Mesothelial cell of epicardium (in vitro differentiated cells): ENCODE results near the gene PCNT. TPM values are rescaled to one million over a fixed set of nuclear protein-coding genes. Genes with fewer than 3 reads are reported as not detected.
"Not testable (repeated sequence)": the region's sequence is repeated elsewhere in the genome, so short reads cannot be mapped to it uniquely, and the experiment has no call there.

ENCODE experiments used
- DNase-seq, 2 experiments: peaks; one replicate each; pipeline ENCODE4 v3.0.0; 2021; ENCODE audit warnings: low spot score in 2 of 2; ENCODE audit not compliant: unreplicated experiment in 2 of 2
- H3K27ac Mint-ChIP-seq: 2 replicates; pipeline ENCODE4 v1.8.0; 2021; ENCODE audit warnings: mixed read lengths
- H3K27me3 Mint-ChIP-seq: 2 replicates; pipeline ENCODE4 v1.8.0; 2021; ENCODE audit warnings: low read depth, mixed read lengths
- H3K36me3 Mint-ChIP-seq: 2 replicates; pipeline ENCODE4 v1.8.0; 2021; ENCODE audit warnings: mixed read lengths
- H3K4me1 Mint-ChIP-seq: 2 replicates; pipeline ENCODE4 v1.8.0; 2021; ENCODE audit warnings: mixed read lengths
- H3K4me3 Mint-ChIP-seq: 2 replicates; pipeline ENCODE4 v1.8.0; 2021; ENCODE audit warnings: mild to moderate bottlenecking, moderate library complexity, mixed read lengths
- H3K9me3 Mint-ChIP-seq: 2 replicates; pipeline ENCODE4 v1.8.0; 2021; ENCODE audit warnings: mixed read lengths
- total RNA-seq: library from RNA; stranded (reverse); gene quantifications from 3 replicates; pipeline ENCODE4 v1.2.1, GENCODE V29; 2021
- TF ChIP-seq, protein P1 (sequence below): fragments of 200-600 bp; sonication (generic); IDR thresholded peaks from one replicate; pipeline ENCODE4 v1.5.0; 2021; ENCODE audit warnings: antibody characterized with exemption; ENCODE audit not compliant: unreplicated experiment

Gene PCNT
- total RNA-seq, 1 donor from 2014 or later: 41.8 TPM

- DNase-seq: no peak
- no peak overlapping the region for H3K4me3 Mint-ChIP-seq
- H3K9me3 Mint-ChIP-seq: no peaks in the 10 kb centered on the region
- no peak overlapping the region for H3K27ac Mint-ChIP-seq
- H3K4me1 Mint-ChIP-seq: peaks cover 5% of the 10 kb centered on the region
- TF ChIP-seq, protein P1, sequence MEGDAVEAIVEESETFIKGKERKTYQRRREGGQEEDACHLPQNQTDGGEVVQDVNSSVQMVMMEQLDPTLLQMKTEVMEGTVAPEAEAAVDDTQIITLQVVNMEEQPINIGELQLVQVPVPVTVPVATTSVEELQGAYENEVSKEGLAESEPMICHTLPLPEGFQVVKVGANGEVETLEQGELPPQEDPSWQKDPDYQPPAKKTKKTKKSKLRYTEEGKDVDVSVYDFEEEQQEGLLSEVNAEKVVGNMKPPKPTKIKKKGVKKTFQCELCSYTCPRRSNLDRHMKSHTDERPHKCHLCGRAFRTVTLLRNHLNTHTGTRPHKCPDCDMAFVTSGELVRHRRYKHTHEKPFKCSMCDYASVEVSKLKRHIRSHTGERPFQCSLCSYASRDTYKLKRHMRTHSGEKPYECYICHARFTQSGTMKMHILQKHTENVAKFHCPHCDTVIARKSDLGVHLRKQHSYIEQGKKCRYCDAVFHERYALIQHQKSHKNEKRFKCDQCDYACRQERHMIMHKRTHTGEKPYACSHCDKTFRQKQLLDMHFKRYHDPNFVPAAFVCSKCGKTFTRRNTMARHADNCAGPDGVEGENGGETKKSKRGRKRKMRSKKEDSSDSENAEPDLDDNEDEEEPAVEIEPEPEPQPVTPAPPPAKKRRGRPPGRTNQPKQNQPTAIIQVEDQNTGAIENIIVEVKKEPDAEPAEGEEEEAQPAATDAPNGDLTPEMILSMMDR: no peak
- H3K27me3 Mint-ChIP-seq: no peaks in the 10 kb centered on the region
- peaks cover 22% of the 10 kb centered on the region for H3K36me3 Mint-ChIP-seq
These were observed 24.8 kb upstream of the PCNT start for GRCh38 chr21:46299167-46299566.

DNA sequence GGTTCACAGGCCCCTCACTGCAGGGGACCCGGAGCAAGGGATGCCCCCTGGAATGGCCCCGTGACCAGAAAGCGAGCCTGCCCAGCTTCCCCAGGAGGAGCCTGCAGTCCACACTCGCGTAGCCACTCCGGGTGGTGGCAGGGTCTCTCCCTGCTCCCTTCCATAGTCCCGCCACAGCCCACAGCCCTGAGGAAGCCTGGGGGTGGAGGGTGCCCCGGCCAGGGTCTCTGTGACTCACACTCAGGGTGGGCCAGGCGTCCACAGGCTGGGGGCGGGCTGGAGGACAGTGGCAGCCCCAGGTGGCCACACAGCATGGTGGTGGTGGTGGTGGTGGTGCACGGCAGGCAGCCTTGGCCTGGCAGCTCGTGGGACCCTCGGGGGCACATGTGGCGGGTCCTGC is 22.2 kb upstream of the PCNT start:
- Mint-ChIP-seq H3K36me3 (peaks cover 30% of the 10 kb centered on the region), H3K4me3 (no peak overlapping the region), H3K27ac (no peak overlapping the region), H3K4me1 (peaks cover 2% of the 10 kb centered on the region), H3K27me3 (no peaks in the 10 kb centered on the region), H3K9me3 (no peaks in the 10 kb centered on the region)
- no peak for DNase-seq
- TF ChIP-seq, protein P1: no peak

GRCh38 chr21:46304437-46304836 is 19.5 kb upstream of the PCNT start:
- H3K27me3 Mint-ChIP-seq: no peaks in the 10 kb centered on the region
- H3K36me3 Mint-ChIP-seq: peaks cover 30% of the 10 kb centered on the region

GRCh38 chr21:46304955-46305354 is 19.0 kb upstream of the PCNT start:
- DNase-seq: no peak
- Mint-ChIP-seq H3K9me3 (no peaks in the 10 kb centered on the region), H3K27ac (no peak overlapping the region), H3K27me3 (no peaks in the 10 kb centered on the region), H3K36me3 (peaks cover 29% of the 10 kb centered on the region), H3K4me1 (no peaks in the 10 kb centered on the region), H3K4me3 (no peak overlapping the region)
- TF ChIP-seq, protein P1: no peak

More at GRCh38 chr21:46304437-46304836, 19.5 kb upstream of the PCNT start:
- Mint-ChIP-seq H3K4me1 (no peaks in the 10 kb centered on the region), H3K9me3 (no peaks in the 10 kb centered on the region), H3K4me3 (no peak overlapping the region), H3K27ac (no peak overlapping the region)
- TF ChIP-seq, protein P1: no peak
- DNase-seq: no peak

DNA sequence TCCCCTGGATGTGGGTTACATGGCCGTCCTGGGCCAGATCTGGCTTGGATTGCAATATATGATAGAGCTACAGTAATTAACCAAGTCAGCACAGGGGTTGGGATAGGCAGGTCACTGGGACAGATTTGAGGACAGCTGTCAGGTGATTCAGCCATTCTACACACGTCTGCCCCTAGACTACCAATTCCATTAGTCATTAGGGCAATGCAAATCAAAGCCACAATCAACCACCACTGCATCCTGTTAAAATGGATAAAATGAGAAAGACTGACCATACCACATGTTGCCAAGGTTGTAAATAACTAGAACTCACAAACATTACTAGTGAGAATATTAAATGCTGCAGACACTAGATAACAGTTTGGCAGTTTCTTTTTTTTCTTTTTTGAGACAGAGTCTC is 16.3 kb upstream of the PCNT start:
- Mint-ChIP-seq H3K27me3 (no peaks in the 10 kb centered on the region), H3K36me3 (peaks cover 24% of the 10 kb centered on the region), H3K4me1 (no peaks in the 10 kb centered on the region), H3K27ac (no peak overlapping the region), H3K4me3 (no peak overlapping the region), H3K9me3 (no peaks in the 10 kb centered on the region)
- TF ChIP-seq, protein P1: no peak
- no peak for DNase-seq

- H3K9me3 Mint-ChIP-seq: no peaks in the 10 kb centered on the region
- TF ChIP-seq, protein P1: no peak
These were observed 15.5 kb upstream of the PCNT start for GRCh38 chr21:46308431-46308830.

DNA sequence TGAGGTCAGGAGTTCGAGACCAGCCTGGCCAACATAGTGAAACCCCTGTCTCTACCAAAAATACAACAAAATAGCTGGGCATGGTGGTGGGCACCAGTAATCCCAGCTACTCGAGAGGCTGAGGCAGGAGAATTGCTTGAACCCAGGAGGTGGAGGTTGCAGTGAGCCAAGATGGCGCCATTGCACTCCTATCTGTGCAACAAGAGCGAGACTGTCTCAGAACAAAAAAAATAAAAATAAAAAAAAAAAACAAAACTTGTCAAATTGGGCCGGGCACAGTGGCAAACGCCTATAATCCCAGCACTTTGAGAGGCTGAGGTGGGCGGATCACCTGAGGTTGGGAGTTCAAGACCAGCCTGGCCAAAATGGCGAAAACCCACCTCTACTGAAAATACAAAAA is 13.7 kb upstream of the PCNT start:
- H3K36me3 Mint-ChIP-seq: peaks cover 14% of the 10 kb centered on the region
- DNase-seq, H3K27ac Mint-ChIP-seq, H3K4me1 Mint-ChIP-seq, H3K27me3 Mint-ChIP-seq, H3K4me3 Mint-ChIP-seq, H3K9me3 Mint-ChIP-seq: not testable (repeated sequence)

More at GRCh38 chr21:46308431-46308830, 15.5 kb upstream of the PCNT start:
- no peaks in the 10 kb centered on the region for H3K27me3 Mint-ChIP-seq
- H3K4me3 Mint-ChIP-seq: no peak overlapping the region
- peaks cover 23% of the 10 kb centered on the region for H3K36me3 Mint-ChIP-seq
- H3K27ac Mint-ChIP-seq: no peak overlapping the region
- DNase-seq: no peak
- no peaks in the 10 kb centered on the region for H3K4me1 Mint-ChIP-seq
